Sigmoid colon (tissue), 7 donors: ENCODE results near the gene HIBCH. TPM values are rescaled to one million over a fixed set of nuclear protein-coding genes. Genes with fewer than 3 reads are reported as not detected.

Experiments used
- DNase-seq: peaks from one replicate; pipeline ENCODE4 v3.0.0-alpha.2; 2019
- H3K27ac ChIP-seq, 4 donors: fragments of 200-600 bp; sonication (generic); one replicate each; pipeline ENCODE4 v1.5.1; 2016 to 2019; ENCODE audit warnings: mild to moderate bottlenecking in 1 of 4
- H3K27me3 ChIP-seq, 3 donors: fragments of 200-600 bp; sonication (generic); one replicate each; pipeline ENCODE4 v1.5.1; 2019; ENCODE audit warnings: mild to moderate bottlenecking in 1 of 3
- H3K36me3 ChIP-seq, 4 donors: fragments of 200-600 bp; sonication (generic); one replicate each; pipeline ENCODE4 v1.5.1; 2016 to 2019
- H3K4me1 ChIP-seq, 4 donors: fragments of 200-600 bp; sonication (generic); one replicate each; pipeline ENCODE4 v1.5.1; 2017 to 2019
- H3K4me3 ChIP-seq, 4 donors: fragments of 200-600 bp; sonication (generic); one replicate each; pipeline ENCODE4 v1.5.1; 2017 to 2019; ENCODE audit warnings: mild to moderate bottlenecking in 2 of 4, moderate library complexity in 1 of 4
- H3K9me3 ChIP-seq, 4 donors: fragments of 200-600 bp in 3 of 4; sonication (generic) in 3 of 4; one replicate each; pipeline versions ENCODE4 v1.5.1 to v1.6.1; 2013 to 2019
- EP300 ChIP-seq, 4 donors: sonication (generic); formaldehyde crosslinking; IDR thresholded peaks; one replicate each; pipeline ENCODE4 v1.6.1; 2017; ENCODE audit warnings: antibody characterized with exemption in 4 of 4
- POLR2A ChIP-seq, 2 donors: fragments of 450-650 bp; IDR thresholded peaks; one replicate each; pipeline ENCODE4 v1.6.1; 2016; ENCODE audit warnings: antibody characterized with exemption in 2 of 2, mild to moderate bottlenecking in 2 of 2, moderate library complexity in 2 of 2
- POLR2AphosphoS5 ChIP-seq, 4 donors: sonication (generic); formaldehyde crosslinking; IDR thresholded peaks; one replicate each; pipeline ENCODE4 v1.6.1; 2017; ENCODE audit warnings: antibody characterized with exemption in 4 of 4
- WGBS, 2 donors: extraction: QIAGEN DNeasy Blood & Tissue Kit; methylation state at CpG; one replicate each; pipeline ENCODE4 v1.1.7; 2013; 5-methylcytosine and 5-hydroxymethylcytosine counted together
- intact Hi-C: fragments of 100-400 bp; cut with DNase I; formaldehyde crosslinking; loops from one replicate; pipeline ENCODE4 v1.15.1; 2023
- polyA plus RNA-seq, 3 donors: library from polyadenylated mRNA; stranded (reverse); fragments of 200-250 nt; gene quantifications; one replicate each; pipeline ENCODE4 v1.2.3, GENCODE V29; 2013
- total RNA-seq, 4 donors: library from RNA; depleted of rRNA; stranded (reverse); fragments of >200 nt; gene quantifications; one replicate each; pipeline ENCODE4 v1.1.0, GENCODE V29; 2016
- TF ChIP-seq, protein P1 (sequence below), 4 experiments: fragments of 450-650 bp in 3 of 4; fragments of 200-600 bp in 1 of 4; IDR thresholded peaks; one replicate each; pipeline ENCODE4 v1.5.1; 2016 to 2019; ENCODE audit warnings: antibody characterized with exemption in 4 of 4, mild to moderate bottlenecking in 3 of 4, moderate library complexity in 2 of 4
- donor health status: healthy with polysubstance abuse.
- donor health status: Bipolar disorder and iron deficiency.
- donor health status: healthy.

The HIBCH gene
- total and polyA plus RNA-seq, 7 donors, result 18.1 to 45.8 (median 21.6) TPM

DNA sequence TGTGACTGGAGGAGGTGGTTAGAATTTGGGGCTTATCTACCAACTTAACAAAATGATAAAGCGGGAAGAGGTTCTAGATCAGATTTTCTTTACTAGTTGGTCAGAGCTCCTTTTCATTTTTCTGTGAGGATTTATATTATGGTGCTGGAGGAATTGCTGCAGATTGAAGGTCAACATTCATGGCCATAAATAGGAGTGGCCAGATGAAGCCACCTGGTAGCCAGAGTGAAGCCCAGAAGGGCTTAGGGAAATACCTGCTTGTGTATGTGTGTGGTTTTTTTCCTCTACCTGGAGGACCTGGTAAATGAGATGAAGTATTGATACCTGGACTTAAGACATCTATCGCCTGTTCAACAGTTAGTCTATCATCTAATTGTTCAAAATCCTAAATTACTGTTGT lies 134.2 kb downstream of the HIBCH start:
- Histone ChIP-seq H3K27me3 (no peaks in the 10 kb centered on the region), H3K9me3 (no peaks in the 10 kb centered on the region), H3K36me3 (no peaks in the 10 kb centered on the region), H3K4me3 (no peak overlapping the region), H3K27ac (no peak overlapping the region), H3K4me1 (peaks cover 0 to 7% (median 4%) of the 10 kb centered on the region in 4 donors)
- intact Hi-C loops, result no loop called here
- WGBS, 2 donors, result 79 to 91% methylated on average over 2 of the region's 2 CpGs
- TF ChIP-seq EP300 (IDR thresholded peaks at IDR 0.05) (no peak), POLR2A (IDR thresholded peaks at IDR 0.05) (no peak), POLR2AphosphoS5 (IDR thresholded peaks at IDR 0.05) (no peak)
- TF ChIP-seq, protein P1, sequence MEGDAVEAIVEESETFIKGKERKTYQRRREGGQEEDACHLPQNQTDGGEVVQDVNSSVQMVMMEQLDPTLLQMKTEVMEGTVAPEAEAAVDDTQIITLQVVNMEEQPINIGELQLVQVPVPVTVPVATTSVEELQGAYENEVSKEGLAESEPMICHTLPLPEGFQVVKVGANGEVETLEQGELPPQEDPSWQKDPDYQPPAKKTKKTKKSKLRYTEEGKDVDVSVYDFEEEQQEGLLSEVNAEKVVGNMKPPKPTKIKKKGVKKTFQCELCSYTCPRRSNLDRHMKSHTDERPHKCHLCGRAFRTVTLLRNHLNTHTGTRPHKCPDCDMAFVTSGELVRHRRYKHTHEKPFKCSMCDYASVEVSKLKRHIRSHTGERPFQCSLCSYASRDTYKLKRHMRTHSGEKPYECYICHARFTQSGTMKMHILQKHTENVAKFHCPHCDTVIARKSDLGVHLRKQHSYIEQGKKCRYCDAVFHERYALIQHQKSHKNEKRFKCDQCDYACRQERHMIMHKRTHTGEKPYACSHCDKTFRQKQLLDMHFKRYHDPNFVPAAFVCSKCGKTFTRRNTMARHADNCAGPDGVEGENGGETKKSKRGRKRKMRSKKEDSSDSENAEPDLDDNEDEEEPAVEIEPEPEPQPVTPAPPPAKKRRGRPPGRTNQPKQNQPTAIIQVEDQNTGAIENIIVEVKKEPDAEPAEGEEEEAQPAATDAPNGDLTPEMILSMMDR (IDR thresholded peaks at IDR 0.05), result no peak
- DNase-seq, result no peak

DNA sequence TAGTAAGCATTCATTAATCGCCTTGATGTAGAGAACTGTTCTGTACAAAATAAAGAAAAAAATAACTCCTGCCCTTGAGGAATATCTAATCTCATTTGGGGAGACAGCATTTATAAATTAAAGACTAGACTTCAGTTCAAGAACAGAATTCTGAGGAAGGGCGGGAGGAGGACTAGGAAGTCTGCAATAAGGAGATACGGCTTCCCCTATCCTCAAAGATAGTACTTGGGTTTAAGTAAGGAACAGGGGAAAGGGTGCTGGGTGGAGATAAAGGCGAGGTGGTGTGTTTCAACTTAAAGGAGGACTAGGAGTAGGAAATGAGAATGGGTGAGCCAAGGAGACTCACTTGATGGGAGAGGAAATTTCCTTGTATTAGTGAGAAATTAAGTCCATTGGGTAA lies 135.2 kb downstream of the HIBCH start:
- no peak for DNase-seq
- intact Hi-C loops, result loop anchor here (5.0 kb wide), 1 partner anchor 97 kb away; no protein-coding TSS in a partner anchor
- Histone ChIP-seq H3K4me3 (no peak overlapping the region), H3K36me3 (no peaks in the 10 kb centered on the region), H3K4me1 (peaks cover 0 to 15% (median 10%) of the 10 kb centered on the region in 4 donors), H3K9me3 (no peaks in the 10 kb centered on the region), H3K27me3 (no peaks in the 10 kb centered on the region), H3K27ac (no peak overlapping the region)
- 80 to 83% methylated on average over 4 of the region's 4 CpGs for WGBS, 2 donors
- no peak for TF ChIP-seq POLR2AphosphoS5 (IDR thresholded peaks at IDR 0.05)
- no peak for TF ChIP-seq POLR2A (IDR thresholded peaks at IDR 0.05)
- TF ChIP-seq, protein P1 (IDR thresholded peaks at IDR 0.05), result no peak
- no peak for TF ChIP-seq EP300 (IDR thresholded peaks at IDR 0.05)

DNA sequence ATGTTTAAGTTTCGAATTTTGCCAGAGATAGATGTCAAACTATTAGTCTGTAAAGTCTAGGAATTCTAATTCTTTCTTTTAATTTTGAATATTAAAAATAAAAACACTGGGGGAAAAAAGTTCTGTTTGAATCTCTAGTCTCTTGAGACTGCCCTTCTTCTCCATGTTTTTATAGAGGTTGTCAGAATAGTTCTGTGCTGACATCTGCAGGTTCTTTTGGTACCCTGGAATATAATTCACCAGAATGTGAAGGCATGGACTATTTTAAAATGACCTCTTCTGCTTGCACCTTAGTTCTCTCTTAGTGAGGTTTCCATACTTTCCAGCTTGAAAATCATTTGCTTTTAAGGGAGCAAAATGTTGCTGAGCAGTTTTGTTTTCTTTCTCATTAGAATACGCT lies 136.1 kb downstream of the HIBCH start:
- H3K4me3 ChIP-seq, result no peak overlapping the region
- DNase-seq, result no peak
- H3K27ac ChIP-seq, result peak overlapping the region in 1 of 4 donors; percentile 15
- H3K4me1 ChIP-seq, result peaks cover 0 to 15% (median 10%) of the 10 kb centered on the region in 4 donors
- TF ChIP-seq, protein P1 (IDR thresholded peaks at IDR 0.05), result no peak
- TF ChIP-seq POLR2AphosphoS5 (IDR thresholded peaks at IDR 0.05) (no peak), POLR2A (IDR thresholded peaks at IDR 0.05) (no peak), EP300 (IDR thresholded peaks at IDR 0.05) (no peak)
- no peaks in the 10 kb centered on the region for H3K27me3 ChIP-seq
- H3K9me3 ChIP-seq, result no peaks in the 10 kb centered on the region
- H3K36me3 ChIP-seq, result no peaks in the 10 kb centered on the region
- WGBS, 2 donors, result 89 to 93% methylated on average over 2 of the region's 2 CpGs
- intact Hi-C loops, result loop anchor here (5.0 kb wide), 1 partner anchor 96 kb away; no protein-coding TSS in a partner anchor

DNA sequence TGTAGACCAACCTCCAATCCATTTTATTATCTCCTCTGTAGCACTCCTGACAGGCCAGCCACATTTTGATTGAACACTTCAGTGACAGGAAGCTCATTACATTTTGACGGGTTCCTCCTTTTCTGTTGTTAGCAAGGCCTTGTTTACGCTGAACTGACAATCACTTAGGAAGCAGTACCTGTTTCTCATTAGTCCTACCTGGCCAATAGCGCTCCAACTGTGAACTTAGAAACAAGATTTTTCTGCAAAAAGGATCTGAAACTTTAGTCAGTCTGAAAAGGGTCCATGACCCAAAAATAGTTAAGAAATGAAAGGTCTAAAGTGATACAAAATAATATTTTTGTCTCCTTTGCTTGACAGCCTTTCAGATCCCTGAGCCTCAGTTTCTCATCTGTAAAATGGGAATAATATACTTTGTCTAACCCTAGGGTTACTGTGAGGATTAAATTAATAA lies 137.5 kb downstream of the HIBCH start:
- peak overlapping the region in 1 of 4 donors; percentile 23 for H3K27ac ChIP-seq
- no peaks in the 10 kb centered on the region for H3K27me3 ChIP-seq
- TF ChIP-seq, protein P1 (IDR thresholded peaks at IDR 0.05), result no peak
- TF ChIP-seq POLR2A (IDR thresholded peaks at IDR 0.05) (no peak), EP300 (IDR thresholded peaks at IDR 0.05) (no peak), POLR2AphosphoS5 (IDR thresholded peaks at IDR 0.05) (no peak)
- peaks cover 0 to 15% (median 10%) of the 10 kb centered on the region in 4 donors for H3K4me1 ChIP-seq
- intact Hi-C loops, result loop anchor here (5.0 kb wide), 1 partner anchor 95 kb away; no protein-coding TSS in a partner anchor
- H3K9me3 ChIP-seq, result no peaks in the 10 kb centered on the region
- no peaks in the 10 kb centered on the region for H3K36me3 ChIP-seq
- no peak for DNase-seq
- 68 to 69% methylated on average over 3 of the region's 3 CpGs for WGBS, 2 donors
- H3K4me3 ChIP-seq, result peak overlapping the region in 1 of 4 donors; percentile 67
